Vagina (tissue), 2 donors: ENCODE data around the gene TPRN.

Experiments used
- POLR2AphosphoS5 ChIP-seq, 2 donors: sonication (generic); formaldehyde crosslinking; IDR thresholded peaks; one replicate each; pipeline ENCODE4 v1.9.0; 2017; ENCODE audit warnings: antibody characterized with exemption in 2 of 2, mild to moderate bottlenecking in 2 of 2, low read depth in 1 of 2; ENCODE audit not compliant: insufficient read depth in 1 of 2
- TF ChIP-seq, protein P1 (sequence below), 3 experiments: fragments of 450-650 bp in 2 of 3; fragments of 200-600 bp in 1 of 3; sonication (generic) in 1 of 3; IDR thresholded peaks; one replicate each; pipeline ENCODE4 v1.5.1; 2017 to 2019; ENCODE audit warnings: antibody characterized with exemption in 3 of 3, mild to moderate bottlenecking in 2 of 3, moderate library complexity in 2 of 3

GRCh38 chr9:137213160-137214060 lies 12.9 kb upstream of the TPRN start:
- TF ChIP-seq POLR2AphosphoS5 (IDR thresholded peaks at IDR 0.05; ENCODE audit: insufficient read depth in 1 of 2, low read depth in 1 of 2) = no peak
- TF ChIP-seq, protein P1, sequence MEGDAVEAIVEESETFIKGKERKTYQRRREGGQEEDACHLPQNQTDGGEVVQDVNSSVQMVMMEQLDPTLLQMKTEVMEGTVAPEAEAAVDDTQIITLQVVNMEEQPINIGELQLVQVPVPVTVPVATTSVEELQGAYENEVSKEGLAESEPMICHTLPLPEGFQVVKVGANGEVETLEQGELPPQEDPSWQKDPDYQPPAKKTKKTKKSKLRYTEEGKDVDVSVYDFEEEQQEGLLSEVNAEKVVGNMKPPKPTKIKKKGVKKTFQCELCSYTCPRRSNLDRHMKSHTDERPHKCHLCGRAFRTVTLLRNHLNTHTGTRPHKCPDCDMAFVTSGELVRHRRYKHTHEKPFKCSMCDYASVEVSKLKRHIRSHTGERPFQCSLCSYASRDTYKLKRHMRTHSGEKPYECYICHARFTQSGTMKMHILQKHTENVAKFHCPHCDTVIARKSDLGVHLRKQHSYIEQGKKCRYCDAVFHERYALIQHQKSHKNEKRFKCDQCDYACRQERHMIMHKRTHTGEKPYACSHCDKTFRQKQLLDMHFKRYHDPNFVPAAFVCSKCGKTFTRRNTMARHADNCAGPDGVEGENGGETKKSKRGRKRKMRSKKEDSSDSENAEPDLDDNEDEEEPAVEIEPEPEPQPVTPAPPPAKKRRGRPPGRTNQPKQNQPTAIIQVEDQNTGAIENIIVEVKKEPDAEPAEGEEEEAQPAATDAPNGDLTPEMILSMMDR (IDR thresholded peaks at IDR 0.05) = no peak
